Body of pancreas (tissue), 4 donors: Measurements from ENCODE around the gene FOXL1. TPM values are rescaled to one million over a fixed set of nuclear protein-coding genes. Genes with fewer than 3 reads are reported as not detected.

ENCODE experiments used
- ATAC-seq: fragments of 150-250 bp; one replicate; pipeline ENCODE4 v1.9.1; 2016
- DNase-seq, 4 donors: peaks; one replicate each; pipeline ENCODE4 v3.0.0-alpha.2; 2019
- H3K27ac ChIP-seq, 4 donors: fragments of 200-600 bp; sonication (generic); 1 replicate in 3 of 4; 2 replicates in 1 of 4; pipeline versions ENCODE4 v1.5.1 to v1.6.1; 2016 to 2019; ENCODE audit warnings: mild to moderate bottlenecking in 1 of 4, mixed read lengths in 1 of 4, moderate library complexity in 1 of 4
- H3K27me3 ChIP-seq, 2 donors: fragments of 200-600 bp; sonication (generic); one replicate each; pipeline ENCODE4 v1.6.0; 2016; ENCODE audit warnings: mild to moderate bottlenecking in 1 of 2
- H3K36me3 ChIP-seq, 2 donors: fragments of 200-600 bp; sonication (generic); replicated peaks in 1 of 2; 2 replicates each; pipeline ENCODE4 v1.5.1; 2016; ENCODE audit warnings: low read depth in 2 of 2; ENCODE audit not compliant: insufficient read depth in 1 of 2
- H3K4me1 ChIP-seq: fragments of 200-600 bp; sonication (generic); one replicate; pipeline ENCODE4 v1.6.0; 2016
- H3K4me3 ChIP-seq, 2 donors: fragments of 200-600 bp; sonication (generic); 1 replicate in 1 of 2; 2 replicates in 1 of 2; pipeline ENCODE4 v1.5.1; 2016 to 2019
- H3K9me3 ChIP-seq, 3 donors: fragments of 200-600 bp; sonication (generic); 1 replicate in 2 of 3; 2 replicates in 1 of 3; pipeline ENCODE4 v1.5.1; 2016
- POLR2A ChIP-seq, 3 donors: fragments of 450-650 bp; IDR thresholded peaks; one replicate each; pipeline ENCODE4 v1.6.1; 2016; ENCODE audit warnings: antibody characterized with exemption in 3 of 3, mild to moderate bottlenecking in 2 of 3
- WGBS, 2 donors: methylation state at CpG; one replicate each; pipeline ENCODE4 v1.1.5; 2017; 5-methylcytosine and 5-hydroxymethylcytosine counted together
- intact Hi-C: fragments of 100-400 bp; cut with DNase I; formaldehyde crosslinking; loops from one replicate; pipeline ENCODE4 v1.15.1; 2023
- total RNA-seq, 2 donors: library from RNA; depleted of rRNA; stranded (reverse); fragments of >200 nt; gene quantifications; one replicate each; pipeline ENCODE4 v1.1.0, GENCODE V29; 2016
- TF ChIP-seq, protein P1 (sequence below), 7 experiments: fragments of 450-650 bp in 4 of 7; fragments of 200-600 bp in 3 of 7; sonication (generic) in 3 of 7; IDR thresholded peaks; one replicate each; pipeline ENCODE4 v1.5.1; 2016 to 2019; ENCODE audit warnings: antibody characterized with exemption in 7 of 7

Gene FOXL1
- total RNA-seq, 2 donors from 2014 or later = 0.52 TPM; not detected in 1

DNA sequence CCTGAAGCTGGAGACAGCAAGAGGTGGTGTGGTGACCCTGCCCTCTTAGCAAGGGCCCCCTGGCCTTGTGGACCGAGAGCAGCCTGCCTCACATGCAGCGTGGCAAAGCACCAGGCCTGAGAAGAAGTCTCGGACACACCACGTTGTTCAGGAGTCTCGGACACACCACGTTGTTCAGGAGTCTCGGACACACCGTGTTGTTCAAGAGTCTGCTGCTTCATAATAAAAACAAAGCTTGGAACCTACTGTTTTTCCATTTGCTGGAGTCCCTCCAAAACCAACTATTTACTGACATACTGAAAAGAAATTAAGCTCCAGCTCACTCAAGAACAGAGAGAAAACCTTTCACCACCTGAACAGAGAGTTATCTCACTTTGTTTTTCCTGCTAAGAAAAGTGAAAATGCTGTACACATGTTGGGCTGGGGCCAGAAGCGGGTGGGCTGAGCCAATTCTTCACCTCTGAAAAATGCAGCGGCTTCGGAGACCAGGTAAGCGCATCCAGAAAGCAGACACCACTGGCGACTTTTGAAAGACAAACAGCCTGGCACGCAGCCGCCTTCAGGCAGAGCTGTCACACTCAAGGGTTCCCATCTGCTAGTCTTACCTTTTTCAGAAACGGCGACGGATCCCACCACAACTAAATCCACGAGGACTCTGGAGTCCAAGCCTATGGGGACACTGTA, 32.3 kb upstream of the FOXL1 start:
- Histone ChIP-seq H3K27ac (no peak overlapping the region), H3K27me3 (no peaks in the 10 kb centered on the region), H3K36me3 (peaks cover 5 to 22% of the 10 kb centered on the region in 2 donors), H3K9me3 (no peaks in the 10 kb centered on the region), H3K4me1 (no peaks in the 10 kb centered on the region), H3K4me3 (no peak overlapping the region)
- intact Hi-C loops = no loop called here
- DNase-seq (no peak), ATAC-seq (no peak)
- 89 to 91% methylated on average over 17 to 19 of the region's 19 CpGs for WGBS, 2 donors
- TF ChIP-seq POLR2A (IDR thresholded peaks at IDR 0.05) = no peak
- TF ChIP-seq, protein P1, sequence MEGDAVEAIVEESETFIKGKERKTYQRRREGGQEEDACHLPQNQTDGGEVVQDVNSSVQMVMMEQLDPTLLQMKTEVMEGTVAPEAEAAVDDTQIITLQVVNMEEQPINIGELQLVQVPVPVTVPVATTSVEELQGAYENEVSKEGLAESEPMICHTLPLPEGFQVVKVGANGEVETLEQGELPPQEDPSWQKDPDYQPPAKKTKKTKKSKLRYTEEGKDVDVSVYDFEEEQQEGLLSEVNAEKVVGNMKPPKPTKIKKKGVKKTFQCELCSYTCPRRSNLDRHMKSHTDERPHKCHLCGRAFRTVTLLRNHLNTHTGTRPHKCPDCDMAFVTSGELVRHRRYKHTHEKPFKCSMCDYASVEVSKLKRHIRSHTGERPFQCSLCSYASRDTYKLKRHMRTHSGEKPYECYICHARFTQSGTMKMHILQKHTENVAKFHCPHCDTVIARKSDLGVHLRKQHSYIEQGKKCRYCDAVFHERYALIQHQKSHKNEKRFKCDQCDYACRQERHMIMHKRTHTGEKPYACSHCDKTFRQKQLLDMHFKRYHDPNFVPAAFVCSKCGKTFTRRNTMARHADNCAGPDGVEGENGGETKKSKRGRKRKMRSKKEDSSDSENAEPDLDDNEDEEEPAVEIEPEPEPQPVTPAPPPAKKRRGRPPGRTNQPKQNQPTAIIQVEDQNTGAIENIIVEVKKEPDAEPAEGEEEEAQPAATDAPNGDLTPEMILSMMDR (IDR thresholded peaks at IDR 0.05) = no peak

DNA sequence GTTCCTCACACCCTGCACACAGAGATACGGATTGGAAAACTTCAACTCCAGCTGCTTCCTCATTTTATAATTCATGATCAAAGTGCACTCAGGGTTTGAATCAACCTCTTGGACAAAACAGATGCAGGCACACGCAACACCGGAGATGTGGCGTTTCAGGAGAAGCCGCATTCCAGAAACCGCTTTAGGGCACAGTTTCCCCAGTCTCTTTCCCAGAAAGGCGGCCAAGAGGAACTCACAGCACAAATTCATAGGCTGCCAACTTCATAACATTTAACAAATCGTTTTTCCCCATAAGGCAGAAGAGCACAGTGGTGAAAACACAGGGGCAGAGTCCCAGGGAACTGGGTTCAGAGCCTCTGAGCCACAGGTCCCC, 31.7 kb upstream of the FOXL1 start:
- no peak for TF ChIP-seq POLR2A (IDR thresholded peaks at IDR 0.05)
- TF ChIP-seq, protein P1 (IDR thresholded peaks at IDR 0.05) = no peak

DNA sequence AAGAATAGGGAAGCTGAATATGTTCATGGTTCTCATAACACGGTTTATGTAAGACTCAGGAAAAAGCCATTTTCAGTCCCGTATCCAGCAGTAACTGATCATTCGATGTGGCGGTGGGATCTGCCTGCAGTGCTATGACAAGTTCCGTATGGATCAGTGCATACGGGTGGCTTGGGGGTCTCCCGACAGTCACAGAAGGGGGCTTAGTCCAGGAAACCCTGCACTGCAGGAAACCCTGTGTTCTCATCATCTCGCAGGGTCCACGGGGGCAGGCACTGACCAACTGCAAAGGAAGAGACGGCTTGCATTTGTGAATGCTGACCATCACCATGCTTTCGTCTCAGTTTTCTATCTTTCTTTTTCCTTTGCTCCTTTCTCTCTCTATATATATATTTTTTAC, 31.1 kb upstream of the FOXL1 start:
- Histone ChIP-seq H3K4me3 (no peak overlapping the region), H3K4me1 (no peaks in the 10 kb centered on the region), H3K9me3 (no peaks in the 10 kb centered on the region), H3K27ac (no peak overlapping the region), H3K27me3 (no peaks in the 10 kb centered on the region), H3K36me3 (peaks cover 0 to 20% of the 10 kb centered on the region in 2 donors)
- intact Hi-C loops = no loop called here
- ATAC-seq (no peak), DNase-seq (no peak)
- TF ChIP-seq, protein P1 (IDR thresholded peaks at IDR 0.05) = no peak
- no peak for TF ChIP-seq POLR2A (IDR thresholded peaks at IDR 0.05)
- WGBS, 2 donors = 92 to 95% methylated on average over 11 of the region's 11 CpGs

More for the DNA sequence above, 31.7 kb upstream of the FOXL1 start:
- DNase-seq (no peak), ATAC-seq (no peak)
- H3K4me3 ChIP-seq = no peak overlapping the region
- WGBS, 2 donors = 87 to 88% methylated on average over 8 of the region's 8 CpGs
- H3K9me3 ChIP-seq = no peaks in the 10 kb centered on the region
- H3K27me3 ChIP-seq = no peaks in the 10 kb centered on the region
- H3K4me1 ChIP-seq = no peaks in the 10 kb centered on the region
- intact Hi-C loops = no loop called here
- peaks cover 2 to 19% of the 10 kb centered on the region in 2 donors for H3K36me3 ChIP-seq
- no peak overlapping the region for H3K27ac ChIP-seq

DNA sequence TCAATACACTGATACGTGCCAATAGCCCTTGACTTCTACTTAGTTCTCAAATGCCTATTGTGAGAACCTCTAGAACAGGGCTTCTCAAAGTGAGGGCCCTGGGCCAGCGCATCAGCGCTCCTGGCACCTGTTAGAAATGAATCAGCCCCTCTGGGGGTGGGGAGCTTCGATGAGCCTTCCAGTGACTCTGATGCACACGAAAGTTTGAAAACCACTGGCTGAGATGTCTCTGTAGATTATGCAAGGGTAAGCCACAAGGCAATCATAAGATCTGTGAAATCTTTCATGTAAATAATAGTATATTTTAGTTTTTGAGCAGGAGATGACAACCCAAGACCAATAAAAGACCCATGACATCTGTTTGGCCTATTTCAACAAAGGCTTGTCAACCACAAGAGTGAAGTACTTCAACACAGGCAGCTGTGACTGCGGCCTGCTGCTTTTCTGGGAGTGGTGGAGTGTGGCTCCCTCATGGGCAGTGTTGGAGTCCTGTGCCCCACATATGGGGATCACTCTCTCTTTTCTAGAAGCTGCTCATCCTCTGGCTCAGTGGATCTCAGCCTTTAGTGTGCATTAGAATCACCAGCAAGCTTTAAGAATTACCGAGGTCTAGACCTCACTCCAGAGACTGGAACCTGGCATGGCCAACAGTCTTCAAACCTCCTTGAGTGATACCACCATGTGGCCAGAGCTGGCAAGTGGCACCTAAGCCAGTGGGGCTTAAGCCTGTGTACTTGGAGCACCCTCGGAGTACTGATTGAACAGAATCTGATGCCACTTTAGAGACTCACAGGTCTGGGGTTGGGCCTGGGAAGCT, 29.1 kb upstream of the FOXL1 start:
- WGBS, 2 donors = 78 to 80% methylated on average over 6 to 8 of the region's 8 CpGs
- peaks cover 7% of the 10 kb centered on the region for H3K4me1 ChIP-seq
- no peak overlapping the region for H3K4me3 ChIP-seq
- H3K9me3 ChIP-seq = no peaks in the 10 kb centered on the region
- no peaks in the 10 kb centered on the region for H3K27me3 ChIP-seq
- intact Hi-C loops = no loop called here
- ATAC-seq (no peak), DNase-seq (no peak)
- peaks cover 0 to 18% of the 10 kb centered on the region in 2 donors for H3K36me3 ChIP-seq
- no peak overlapping the region for H3K27ac ChIP-seq
- TF ChIP-seq POLR2A (IDR thresholded peaks at IDR 0.05) = no peak
- TF ChIP-seq, protein P1 (IDR thresholded peaks at IDR 0.05) = no peak
